ENCODE data around the gene GABRB3.

The GABRB3 gene

DNA sequence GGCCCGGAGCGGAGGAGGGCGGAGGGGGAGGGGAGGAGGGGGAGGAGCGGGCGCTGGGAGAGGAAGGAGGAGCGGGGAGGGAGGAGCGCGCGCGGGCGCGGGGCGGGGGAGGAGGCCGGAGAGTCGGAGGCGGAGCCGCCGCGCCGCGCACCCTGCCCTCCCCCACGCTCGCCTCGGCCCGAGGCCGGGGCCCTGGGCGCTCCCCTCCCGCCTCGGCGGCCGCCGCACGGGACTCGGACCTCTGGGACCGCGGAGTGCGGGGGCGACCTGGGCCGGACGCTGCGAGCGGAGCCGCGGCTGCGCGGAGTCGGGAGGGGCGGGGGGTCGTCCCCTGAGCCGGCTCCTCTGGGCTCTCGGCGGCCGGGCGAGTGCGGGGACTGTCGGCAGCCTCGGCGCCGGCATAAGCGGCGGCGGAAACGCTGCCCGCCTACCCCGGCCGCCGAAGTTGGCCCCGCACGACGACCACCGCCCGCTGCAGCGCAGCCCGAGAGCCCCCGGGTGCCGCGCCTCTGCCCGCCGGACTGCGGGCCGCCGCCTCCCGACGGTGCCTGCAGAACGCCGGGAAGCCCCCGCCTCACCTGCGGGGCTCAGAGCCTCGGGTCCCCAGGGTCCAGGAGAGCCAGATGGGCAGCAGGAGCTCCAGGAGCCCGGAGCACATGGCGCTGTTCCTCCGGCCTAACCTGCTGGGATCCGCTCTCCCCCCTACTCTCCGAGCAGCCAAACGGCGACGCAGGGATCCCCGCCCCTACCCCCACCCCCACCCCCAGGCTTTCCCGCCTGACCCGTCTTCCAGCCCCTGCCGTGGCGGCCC, 406 bp upstream of the GABRB3 start:
- Histone ChIP-seq H3K4me3 (ENCODE audit: low read length in 2 of 2) (no peak overlapping the region), H3K27ac (ENCODE audit: low read depth in 2 of 2, low read length in 2 of 2) (no peak overlapping the region), H3K36me3 (ENCODE audit: control insufficient read depth in 2 of 2, insufficient read depth in 2 of 2, low read length in 2 of 2) (no peaks in the 10 kb centered on the region), H3K27me3 (ENCODE audit: control insufficient read depth in 2 of 2, insufficient read depth in 2 of 2, low read length in 2 of 2) (no peaks in the 10 kb centered on the region), H3K9me3 (ENCODE audit: control insufficient read depth in 2 of 2, low read length in 2 of 2) (peaks cover 0 to 3% of the 10 kb centered on the region in 2 donors), H3K9ac (ENCODE audit: low read depth in 1 of 2, low read length in 2 of 2) (no peak overlapping the region), H3K4me1 (ENCODE audit: control insufficient read depth in 2 of 2, insufficient read depth in 2 of 2, low read length in 2 of 2) (no peaks in the 10 kb centered on the region)

DNA sequence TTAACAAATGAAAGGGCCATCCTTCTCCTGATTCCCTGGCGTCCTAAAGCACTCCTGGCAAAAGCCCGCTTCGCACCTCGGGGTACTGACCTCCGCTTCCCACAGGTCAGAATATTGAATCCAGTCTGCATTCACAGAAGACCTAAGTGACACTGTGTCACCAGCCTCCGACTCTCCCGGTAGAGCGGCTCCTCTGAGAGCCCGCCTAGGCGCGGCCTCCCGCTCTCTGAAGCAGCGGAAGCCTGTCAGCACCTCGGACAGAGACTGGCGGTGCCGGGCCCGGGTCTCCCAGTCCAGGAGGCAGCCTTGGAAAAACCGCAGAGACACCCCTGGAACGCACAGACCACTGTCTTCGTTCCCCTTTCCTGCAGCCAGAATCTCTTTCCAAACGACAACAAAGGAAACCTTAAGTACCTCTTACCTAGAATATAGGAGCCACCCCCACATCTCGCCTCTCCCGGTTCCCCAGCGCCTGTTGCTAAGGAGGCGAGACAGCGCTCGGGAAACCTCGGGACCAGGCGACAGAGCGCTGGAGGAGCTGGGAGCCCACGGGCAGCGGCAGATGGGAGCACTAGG, 1.2 kb downstream of the GABRB3 start:
- Histone ChIP-seq H3K27ac (ENCODE audit: low read depth in 2 of 2, low read length in 2 of 2) (no peak overlapping the region), H3K9me3 (ENCODE audit: control insufficient read depth in 2 of 2, low read length in 2 of 2) (peaks cover 0 to 3% of the 10 kb centered on the region in 2 donors), H3K4me1 (ENCODE audit: control insufficient read depth in 2 of 2, insufficient read depth in 2 of 2, low read length in 2 of 2) (no peaks in the 10 kb centered on the region), H3K9ac (ENCODE audit: low read depth in 1 of 2, low read length in 2 of 2) (no peak overlapping the region), H3K27me3 (ENCODE audit: control insufficient read depth in 2 of 2, insufficient read depth in 2 of 2, low read length in 2 of 2) (no peaks in the 10 kb centered on the region), H3K4me3 (ENCODE audit: low read length in 2 of 2) (no peak overlapping the region), H3K36me3 (ENCODE audit: control insufficient read depth in 2 of 2, insufficient read depth in 2 of 2, low read length in 2 of 2) (no peaks in the 10 kb centered on the region)

DNA sequence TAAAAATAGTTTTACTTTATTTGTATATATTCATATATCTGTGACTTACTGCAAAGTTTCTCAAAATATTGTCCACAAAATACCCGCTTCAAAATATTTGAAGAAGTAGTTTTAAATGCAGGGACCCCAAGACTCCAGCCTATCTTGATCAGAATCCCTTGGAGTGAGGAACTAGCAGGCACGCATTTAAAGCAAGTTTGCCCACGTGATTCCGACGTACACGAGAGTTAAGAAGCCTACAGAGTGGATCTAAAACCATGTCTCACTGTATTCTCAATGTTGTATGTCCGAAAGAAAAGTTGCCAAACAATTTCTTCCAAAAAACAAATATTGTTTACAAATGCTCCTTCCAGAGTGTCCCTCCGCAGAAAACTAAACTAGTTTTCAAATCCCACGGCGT, 1.7 kb downstream of the GABRB3 start:
- Histone ChIP-seq H3K4me3 (ENCODE audit: low read length in 2 of 2) (no peak overlapping the region), H3K9me3 (ENCODE audit: control insufficient read depth in 2 of 2, low read length in 2 of 2) (peaks cover 0 to 3% of the 10 kb centered on the region in 2 donors), H3K4me1 (ENCODE audit: control insufficient read depth in 2 of 2, insufficient read depth in 2 of 2, low read length in 2 of 2) (no peaks in the 10 kb centered on the region), H3K27ac (ENCODE audit: low read depth in 2 of 2, low read length in 2 of 2) (no peak overlapping the region), H3K36me3 (ENCODE audit: control insufficient read depth in 2 of 2, insufficient read depth in 2 of 2, low read length in 2 of 2) (no peaks in the 10 kb centered on the region), H3K27me3 (ENCODE audit: control insufficient read depth in 2 of 2, insufficient read depth in 2 of 2, low read length in 2 of 2) (no peaks in the 10 kb centered on the region), H3K9ac (ENCODE audit: low read depth in 1 of 2, low read length in 2 of 2) (no peak overlapping the region)

DNA sequence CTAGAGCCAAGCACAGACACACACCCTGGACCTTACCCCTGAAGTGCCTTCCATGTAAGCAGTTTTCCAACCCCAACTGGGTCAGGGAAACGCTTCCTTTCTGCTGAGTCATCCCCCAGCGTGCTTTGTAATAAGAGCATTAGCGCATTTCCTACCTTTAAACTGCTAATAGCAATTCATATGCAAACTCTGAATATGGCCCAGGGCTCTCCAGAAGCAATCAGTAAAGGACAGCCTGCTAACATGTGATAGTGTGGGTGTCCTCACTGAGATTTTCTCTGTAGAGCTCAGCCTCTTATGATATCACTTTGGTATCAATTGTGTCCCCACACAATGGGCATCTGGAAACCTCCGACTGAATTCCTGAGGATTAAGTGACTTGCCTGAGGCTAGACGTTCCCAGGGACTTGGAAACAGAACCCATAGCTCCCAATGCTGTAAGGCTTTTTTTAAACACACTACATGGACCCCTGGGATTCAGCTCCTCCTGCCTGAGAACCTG, 5.6 kb downstream of the GABRB3 start:
- Histone ChIP-seq H3K36me3 (ENCODE audit: control insufficient read depth in 2 of 2, insufficient read depth in 2 of 2, low read length in 2 of 2) (no peaks in the 10 kb centered on the region), H3K4me3 (ENCODE audit: low read length in 2 of 2) (no peak overlapping the region), H3K27me3 (ENCODE audit: control insufficient read depth in 2 of 2, insufficient read depth in 2 of 2, low read length in 2 of 2) (no peaks in the 10 kb centered on the region), H3K27ac (ENCODE audit: low read depth in 2 of 2, low read length in 2 of 2) (no peak overlapping the region), H3K4me1 (ENCODE audit: control insufficient read depth in 2 of 2, insufficient read depth in 2 of 2, low read length in 2 of 2) (no peaks in the 10 kb centered on the region), H3K9ac (ENCODE audit: low read depth in 1 of 2, low read length in 2 of 2) (no peak overlapping the region), H3K9me3 (ENCODE audit: control insufficient read depth in 2 of 2, low read length in 2 of 2) (no peaks in the 10 kb centered on the region)

DNA sequence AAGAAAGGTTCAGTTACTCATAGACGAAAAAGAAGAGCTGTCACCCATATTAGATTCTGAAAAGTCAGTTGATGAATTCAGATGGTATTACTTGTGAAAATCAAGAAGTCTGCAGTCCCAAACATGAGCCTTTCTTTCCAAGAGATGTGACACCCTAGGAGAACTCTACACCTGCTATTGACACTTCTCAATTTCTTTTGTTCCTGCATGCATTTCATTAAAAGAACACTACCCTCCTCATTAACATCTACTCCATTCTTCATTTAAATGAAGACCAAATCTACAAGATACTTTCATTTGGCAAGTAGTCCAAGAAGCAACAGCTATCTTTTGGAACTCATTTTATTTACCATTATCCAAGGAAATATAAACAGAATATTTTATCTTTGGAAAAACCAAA, 6.6 kb downstream of the GABRB3 start:
- Histone ChIP-seq H3K9me3 (ENCODE audit: control insufficient read depth in 2 of 2, low read length in 2 of 2) (no peaks in the 10 kb centered on the region), H3K27me3 (ENCODE audit: control insufficient read depth in 2 of 2, insufficient read depth in 2 of 2, low read length in 2 of 2) (no peaks in the 10 kb centered on the region), H3K4me1 (ENCODE audit: control insufficient read depth in 2 of 2, insufficient read depth in 2 of 2, low read length in 2 of 2) (no peaks in the 10 kb centered on the region), H3K36me3 (ENCODE audit: control insufficient read depth in 2 of 2, insufficient read depth in 2 of 2, low read length in 2 of 2) (no peaks in the 10 kb centered on the region), H3K9ac (ENCODE audit: low read depth in 1 of 2, low read length in 2 of 2) (no peak overlapping the region), H3K27ac (ENCODE audit: low read depth in 2 of 2, low read length in 2 of 2) (no peak overlapping the region), H3K4me3 (ENCODE audit: low read length in 2 of 2) (no peak overlapping the region)

DNA sequence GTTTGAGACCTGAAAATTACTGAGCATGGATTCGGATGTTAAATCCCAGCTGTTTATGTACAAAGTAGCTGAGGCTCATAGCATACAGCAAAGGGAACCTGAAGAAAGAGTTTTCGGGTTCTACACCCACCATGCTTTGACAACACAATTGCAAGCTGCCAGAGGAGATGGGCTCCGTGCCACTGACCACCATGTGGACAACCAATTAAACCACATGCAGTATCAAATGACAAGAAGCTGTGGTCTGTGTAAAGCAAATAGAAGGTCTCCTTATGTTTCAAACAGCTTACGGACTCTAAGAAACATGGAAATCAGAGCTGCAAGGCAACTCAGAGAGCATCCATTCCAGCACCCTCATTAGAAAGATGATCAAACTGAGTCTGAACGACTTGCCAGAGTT, 12.9 kb downstream of the GABRB3 start:
- Histone ChIP-seq H3K9ac (ENCODE audit: low read depth in 1 of 2, low read length in 2 of 2) (no peak overlapping the region), H3K9me3 (ENCODE audit: control insufficient read depth in 2 of 2, low read length in 2 of 2) (no peaks in the 10 kb centered on the region), H3K27ac (ENCODE audit: low read depth in 2 of 2, low read length in 2 of 2) (no peak overlapping the region), H3K4me1 (ENCODE audit: control insufficient read depth in 2 of 2, insufficient read depth in 2 of 2, low read length in 2 of 2) (no peaks in the 10 kb centered on the region), H3K27me3 (ENCODE audit: control insufficient read depth in 2 of 2, insufficient read depth in 2 of 2, low read length in 2 of 2) (no peaks in the 10 kb centered on the region), H3K36me3 (ENCODE audit: control insufficient read depth in 2 of 2, insufficient read depth in 2 of 2, low read length in 2 of 2) (no peaks in the 10 kb centered on the region), H3K4me3 (ENCODE audit: low read length in 2 of 2) (no peak overlapping the region)

DNA sequence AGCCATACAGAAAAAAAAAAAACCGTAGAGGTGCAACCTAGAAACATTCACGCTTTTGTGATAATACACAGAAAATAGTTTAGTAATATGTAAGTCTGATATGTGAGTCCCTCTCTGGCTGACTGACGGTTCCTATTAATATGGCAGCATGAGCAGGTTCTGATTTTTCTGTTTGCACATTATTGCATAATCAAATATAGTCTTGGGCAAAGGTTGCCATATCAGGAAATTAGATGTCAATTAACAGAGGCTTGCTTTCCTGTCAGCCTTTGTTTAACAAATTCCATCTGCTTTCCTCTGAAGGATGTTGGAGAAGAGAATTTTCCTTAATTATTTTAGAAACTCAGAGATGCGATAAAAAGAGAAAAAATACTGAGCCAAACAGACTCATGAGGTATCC, 14.8 kb downstream of the GABRB3 start:
- Histone ChIP-seq H3K9me3 (ENCODE audit: control insufficient read depth in 2 of 2, low read length in 2 of 2) (no peaks in the 10 kb centered on the region), H3K36me3 (ENCODE audit: control insufficient read depth in 2 of 2, insufficient read depth in 2 of 2, low read length in 2 of 2) (no peaks in the 10 kb centered on the region), H3K27me3 (ENCODE audit: control insufficient read depth in 2 of 2, insufficient read depth in 2 of 2, low read length in 2 of 2) (no peaks in the 10 kb centered on the region), H3K4me1 (ENCODE audit: control insufficient read depth in 2 of 2, insufficient read depth in 2 of 2, low read length in 2 of 2) (no peaks in the 10 kb centered on the region), H3K4me3 (ENCODE audit: low read length in 2 of 2) (no peak overlapping the region), H3K9ac (ENCODE audit: low read depth in 1 of 2, low read length in 2 of 2) (no peak overlapping the region), H3K27ac (ENCODE audit: low read depth in 2 of 2, low read length in 2 of 2) (no peak overlapping the region)

DNA sequence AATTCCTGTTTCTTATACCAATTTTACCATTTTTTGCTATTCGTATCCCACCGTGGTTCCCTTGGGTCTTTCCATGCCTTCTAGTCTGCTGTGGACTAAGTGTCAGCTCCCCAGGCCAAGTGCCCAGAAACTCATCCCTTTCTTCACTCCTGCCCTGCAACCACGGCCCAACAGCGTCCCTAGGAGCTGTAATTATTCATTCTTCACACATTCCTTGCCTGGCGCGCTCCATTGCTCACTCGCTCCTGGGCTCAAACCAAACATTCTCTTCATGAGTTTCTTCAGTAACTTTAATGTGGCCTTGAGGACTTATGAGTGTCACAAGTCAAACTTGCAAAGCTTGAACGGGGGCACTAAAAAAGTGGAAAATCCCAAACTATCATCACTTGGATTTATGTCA, 15.7 kb downstream of the GABRB3 start:
- no peak overlapping the region for H3K27ac ChIP-seq (ENCODE audit: low read depth in 2 of 2, low read length in 2 of 2)

DNA sequence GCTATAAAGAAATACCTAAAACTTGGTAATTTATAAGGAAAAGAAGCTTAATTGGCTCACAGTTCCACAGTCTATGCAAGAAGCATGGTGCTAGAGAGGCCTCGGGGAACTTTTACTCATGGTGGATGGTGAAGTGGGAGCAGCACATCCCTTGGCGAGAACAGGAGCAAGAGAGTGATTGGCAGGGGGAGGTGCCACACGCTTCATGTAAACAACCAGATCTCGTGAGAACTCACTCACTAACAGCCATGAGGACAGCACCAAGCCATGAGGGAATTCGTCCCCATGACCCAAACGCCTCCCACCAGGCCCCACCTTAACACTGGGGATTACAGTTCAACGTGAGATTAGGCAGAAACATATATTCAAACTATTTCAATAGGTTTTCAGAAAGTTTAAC, 28.0 kb downstream of the GABRB3 start:
- Histone ChIP-seq H3K27ac (ENCODE audit: low read depth in 2 of 2, low read length in 2 of 2) (no peak overlapping the region), H3K9me3 (ENCODE audit: control insufficient read depth in 2 of 2, low read length in 2 of 2) (peaks cover 3% of the 10 kb centered on the region in 2 donors), H3K36me3 (ENCODE audit: control insufficient read depth in 2 of 2, insufficient read depth in 2 of 2, low read length in 2 of 2) (no peaks in the 10 kb centered on the region), H3K9ac (ENCODE audit: low read depth in 1 of 2, low read length in 2 of 2) (no peak overlapping the region), H3K27me3 (ENCODE audit: control insufficient read depth in 2 of 2, insufficient read depth in 2 of 2, low read length in 2 of 2) (no peaks in the 10 kb centered on the region), H3K4me1 (ENCODE audit: control insufficient read depth in 2 of 2, insufficient read depth in 2 of 2, low read length in 2 of 2) (no peaks in the 10 kb centered on the region), H3K4me3 (ENCODE audit: low read length in 2 of 2) (no peak overlapping the region)

More for the DNA sequence above, 15.7 kb downstream of the GABRB3 start:
- Histone ChIP-seq H3K4me1 (ENCODE audit: control insufficient read depth in 2 of 2, insufficient read depth in 2 of 2, low read length in 2 of 2) (no peaks in the 10 kb centered on the region), H3K4me3 (ENCODE audit: low read length in 2 of 2) (no peak overlapping the region), H3K27me3 (ENCODE audit: control insufficient read depth in 2 of 2, insufficient read depth in 2 of 2, low read length in 2 of 2) (no peaks in the 10 kb centered on the region), H3K36me3 (ENCODE audit: control insufficient read depth in 2 of 2, insufficient read depth in 2 of 2, low read length in 2 of 2) (no peaks in the 10 kb centered on the region), H3K9me3 (ENCODE audit: control insufficient read depth in 2 of 2, low read length in 2 of 2) (no peaks in the 10 kb centered on the region), H3K9ac (ENCODE audit: low read depth in 1 of 2, low read length in 2 of 2) (no peak overlapping the region)

DNA sequence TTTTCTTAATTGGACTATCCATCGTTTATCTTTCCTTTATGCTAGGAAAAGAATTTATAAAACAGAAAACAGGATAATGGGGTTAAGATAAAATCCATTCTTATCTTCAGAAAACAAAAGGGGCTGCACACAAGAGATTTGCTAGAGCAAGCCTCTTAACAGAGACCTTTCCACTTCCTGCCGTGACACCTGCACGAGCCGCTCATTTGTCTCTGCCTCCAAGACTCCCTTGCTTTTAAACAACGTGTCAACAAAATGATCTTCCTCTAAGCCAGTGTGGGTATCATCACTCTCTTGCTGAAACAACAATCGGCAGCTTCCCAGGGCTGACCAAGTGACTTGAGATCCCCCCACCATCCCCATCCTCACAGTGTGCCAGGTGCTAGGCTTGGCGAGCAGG, 33.1 kb downstream of the GABRB3 start:
- Histone ChIP-seq H3K27ac (ENCODE audit: low read depth in 2 of 2, low read length in 2 of 2) (no peak overlapping the region), H3K4me3 (ENCODE audit: low read length in 2 of 2) (no peak overlapping the region), H3K4me1 (ENCODE audit: control insufficient read depth in 2 of 2, insufficient read depth in 2 of 2, low read length in 2 of 2) (no peaks in the 10 kb centered on the region), H3K9me3 (ENCODE audit: control insufficient read depth in 2 of 2, low read length in 2 of 2) (peaks cover 0 to 8% of the 10 kb centered on the region in 2 donors), H3K9ac (ENCODE audit: low read depth in 1 of 2, low read length in 2 of 2) (no peak overlapping the region), H3K36me3 (ENCODE audit: control insufficient read depth in 2 of 2, insufficient read depth in 2 of 2, low read length in 2 of 2) (no peaks in the 10 kb centered on the region), H3K27me3 (ENCODE audit: control insufficient read depth in 2 of 2, insufficient read depth in 2 of 2, low read length in 2 of 2) (no peaks in the 10 kb centered on the region)

Data from mucosa of rectum (tissue), 2 donors.